ENCODE results near the gene ALOX12. TPM values are rescaled to one million over a fixed set of nuclear protein-coding genes. Genes with fewer than 3 reads are reported as not detected.

ALOX12 gene
- polyA plus RNA-seq, 1 of the 3 experiments (the other 2 are of a cell fraction) = not detected

DNA sequence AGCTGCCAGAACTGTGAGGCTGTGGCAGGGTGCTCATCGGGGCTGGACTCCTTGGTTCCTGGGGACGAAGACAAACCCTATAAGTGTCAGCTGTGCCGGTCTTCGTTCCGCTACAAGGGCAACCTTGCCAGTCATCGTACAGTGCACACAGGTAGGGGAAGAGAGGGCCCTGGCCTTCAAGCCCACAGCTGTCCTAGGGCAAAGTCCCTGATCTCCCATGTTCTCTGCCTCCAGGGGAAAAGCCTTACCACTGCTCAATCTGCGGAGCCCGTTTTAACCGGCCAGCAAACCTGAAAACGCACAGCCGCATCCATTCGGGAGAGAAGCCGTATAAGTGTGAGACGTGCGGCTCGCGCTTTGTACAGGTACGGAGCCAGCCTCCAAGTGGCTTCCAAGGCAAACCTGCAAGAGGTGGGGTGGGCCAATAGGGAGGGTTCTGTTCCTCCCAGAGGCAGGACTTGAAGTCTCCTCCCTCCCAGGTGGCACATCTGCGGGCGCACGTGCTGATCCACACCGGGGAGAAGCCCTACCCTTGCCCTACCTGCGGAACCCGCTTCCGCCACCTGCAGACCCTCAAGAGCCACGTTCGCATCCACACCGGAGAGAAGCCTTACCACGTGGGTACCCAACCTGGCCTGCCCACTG lies 30.7 kb downstream of the ALOX12 start:
- Histone ChIP-seq H3F3A (replicated peaks; ENCODE audit: insufficient read depth) (peaks cover 2% of the 10 kb centered on the region), H3K9me2 (no peaks in the 10 kb centered on the region), H3K9ac (no peak overlapping the region), H3K4me1 (ENCODE audit: control insufficient read depth in 1 of 2, insufficient read depth in 2 of 2, low read depth in 1 of 2, low read length in 1 of 2) (peaks cover 3 to 15% of the 10 kb centered on the region in 2 experiments; a peak in 1 of 4 replicates), H3K27me3 (ENCODE audit: insufficient read depth) (no peaks in the 10 kb centered on the region), H3K27ac (ENCODE audit: low read depth in 2 of 2, low read length in 1 of 2) (no peak overlapping the region), H3K79me2 (ENCODE audit: insufficient read depth) (no peaks in the 10 kb centered on the region), H2AFZ (ENCODE audit: low read depth) (no peak overlapping the region), H4K20me1 (ENCODE audit: insufficient read depth) (no peaks in the 10 kb centered on the region), H3K9me3 (no peaks in the 10 kb centered on the region), H3K4me3 (ENCODE audit: low read depth in 2 of 2, low read length in 1 of 2) (no peak overlapping the region), H3K36me3 (replicated peaks in 1 of 2; ENCODE audit: control insufficient read depth in 1 of 2, insufficient read depth in 2 of 2, low read length in 1 of 2) (no peaks in the 10 kb centered on the region), H3K4me2 (no peak overlapping the region)
- DNase-seq = no peak
- ChIA-PET POLR2A (no interaction called here), CTCF (interaction anchor here (8.6 kb wide), 1 partner anchor 112 kb away, joined by 64 read pairs; no protein-coding TSS in a partner anchor)
- no peak for TF ChIP-seq FOSL2 (IDR thresholded peaks at IDR 0.05; ENCODE audit: borderline replicate concordance, low read depth)
- TF ChIP-seq RXRA (IDR thresholded peaks at IDR 0.05; ENCODE audit: borderline replicate concordance, low read depth) = no peak
- no peak for TF ChIP-seq SMC3 (IDR thresholded peaks at IDR 0.05; ENCODE audit: low read depth, low read length)
- TF ChIP-seq RCOR1 (IDR thresholded peaks at IDR 0.05; ENCODE audit: low read length) = no peak
- TF ChIP-seq POLR2AphosphoS5 (IDR thresholded peaks at IDR 0.05; ENCODE audit: low read depth, low read length) = no peak
- TF ChIP-seq, protein P1, sequence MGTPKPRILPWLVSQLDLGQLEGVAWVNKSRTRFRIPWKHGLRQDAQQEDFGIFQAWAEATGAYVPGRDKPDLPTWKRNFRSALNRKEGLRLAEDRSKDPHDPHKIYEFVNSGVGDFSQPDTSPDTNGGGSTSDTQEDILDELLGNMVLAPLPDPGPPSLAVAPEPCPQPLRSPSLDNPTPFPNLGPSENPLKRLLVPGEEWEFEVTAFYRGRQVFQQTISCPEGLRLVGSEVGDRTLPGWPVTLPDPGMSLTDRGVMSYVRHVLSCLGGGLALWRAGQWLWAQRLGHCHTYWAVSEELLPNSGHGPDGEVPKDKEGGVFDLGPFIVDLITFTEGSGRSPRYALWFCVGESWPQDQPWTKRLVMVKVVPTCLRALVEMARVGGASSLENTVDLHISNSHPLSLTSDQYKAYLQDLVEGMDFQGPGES (IDR thresholded peaks at IDR 0.05; ENCODE audit: low read depth, low read length) = no peak
- no peak for TF ChIP-seq FOXM1 (IDR thresholded peaks at IDR 0.05; ENCODE audit: low read depth)
- TF ChIP-seq TCF12 (IDR thresholded peaks at IDR 0.05) = no peak
- TF ChIP-seq TAF1 (IDR thresholded peaks at IDR 0.05; ENCODE audit: borderline replicate concordance, low read depth, low read length) = no peak
- TF ChIP-seq, protein P2, sequence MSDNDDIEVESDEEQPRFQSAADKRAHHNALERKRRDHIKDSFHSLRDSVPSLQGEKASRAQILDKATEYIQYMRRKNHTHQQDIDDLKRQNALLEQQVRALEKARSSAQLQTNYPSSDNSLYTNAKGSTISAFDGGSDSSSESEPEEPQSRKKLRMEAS (IDR thresholded peaks at IDR 0.05; ENCODE audit: low read depth) = no peak
- TF ChIP-seq, protein P3, sequence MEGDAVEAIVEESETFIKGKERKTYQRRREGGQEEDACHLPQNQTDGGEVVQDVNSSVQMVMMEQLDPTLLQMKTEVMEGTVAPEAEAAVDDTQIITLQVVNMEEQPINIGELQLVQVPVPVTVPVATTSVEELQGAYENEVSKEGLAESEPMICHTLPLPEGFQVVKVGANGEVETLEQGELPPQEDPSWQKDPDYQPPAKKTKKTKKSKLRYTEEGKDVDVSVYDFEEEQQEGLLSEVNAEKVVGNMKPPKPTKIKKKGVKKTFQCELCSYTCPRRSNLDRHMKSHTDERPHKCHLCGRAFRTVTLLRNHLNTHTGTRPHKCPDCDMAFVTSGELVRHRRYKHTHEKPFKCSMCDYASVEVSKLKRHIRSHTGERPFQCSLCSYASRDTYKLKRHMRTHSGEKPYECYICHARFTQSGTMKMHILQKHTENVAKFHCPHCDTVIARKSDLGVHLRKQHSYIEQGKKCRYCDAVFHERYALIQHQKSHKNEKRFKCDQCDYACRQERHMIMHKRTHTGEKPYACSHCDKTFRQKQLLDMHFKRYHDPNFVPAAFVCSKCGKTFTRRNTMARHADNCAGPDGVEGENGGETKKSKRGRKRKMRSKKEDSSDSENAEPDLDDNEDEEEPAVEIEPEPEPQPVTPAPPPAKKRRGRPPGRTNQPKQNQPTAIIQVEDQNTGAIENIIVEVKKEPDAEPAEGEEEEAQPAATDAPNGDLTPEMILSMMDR (IDR thresholded peaks at IDR 0.05) = no peak
- no peak for TF ChIP-seq MXI1 (IDR thresholded peaks at IDR 0.05; ENCODE audit: low read depth, low read length)
- TF ChIP-seq CHD2 (IDR thresholded peaks at IDR 0.05; ENCODE audit: low read length, partially characterized antibody) = no peak
- 92% methylated on average over 19 of the region's 29 CpGs for WGBS (ENCODE audit: low lambda C conversion rate)

DNA sequence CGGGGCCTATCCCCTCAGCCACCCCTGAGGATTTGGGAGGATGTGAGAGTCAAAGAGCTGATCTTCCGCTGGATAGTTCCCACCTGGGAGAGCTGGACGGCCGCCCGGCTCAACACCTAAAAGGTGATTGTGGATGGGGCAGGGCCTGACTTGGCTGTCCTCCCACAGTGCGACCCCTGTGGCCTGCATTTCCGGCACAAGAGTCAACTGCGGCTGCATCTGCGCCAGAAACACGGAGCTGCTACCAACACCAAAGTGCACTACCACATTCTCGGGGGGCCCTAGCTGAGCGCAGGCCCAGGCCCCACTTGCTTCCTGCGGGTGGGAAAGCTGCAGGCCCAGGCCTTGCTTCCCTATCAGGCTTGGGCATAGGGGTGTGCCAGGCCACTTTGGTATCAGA lies 31.5 kb downstream of the ALOX12 start:
- H3K79me2 ChIP-seq (ENCODE audit: insufficient read depth) = no peaks in the 10 kb centered on the region
- no peak overlapping the region for H2AFZ ChIP-seq (ENCODE audit: low read depth)
- no peak overlapping the region for H3K9ac ChIP-seq
- no peak for DNase-seq
- H3K36me3 ChIP-seq (replicated peaks in 1 of 2; ENCODE audit: control insufficient read depth in 1 of 2, insufficient read depth in 2 of 2, low read length in 1 of 2) = no peaks in the 10 kb centered on the region
- H3K4me3 ChIP-seq (ENCODE audit: low read depth in 2 of 2, low read length in 1 of 2) = no peak overlapping the region
- H3K4me1 ChIP-seq (ENCODE audit: control insufficient read depth in 1 of 2, insufficient read depth in 2 of 2, low read depth in 1 of 2, low read length in 1 of 2) = peaks cover 0 to 9% of the 10 kb centered on the region in 2 experiments; a peak in 1 of 4 replicates
- 75% methylated on average over 1 of the region's 13 CpGs for WGBS (ENCODE audit: low lambda C conversion rate)
- H3K9me2 ChIP-seq = no peaks in the 10 kb centered on the region
- H3K27me3 ChIP-seq (ENCODE audit: insufficient read depth) = no peaks in the 10 kb centered on the region
- ChIA-PET POLR2A (no interaction called here), CTCF (interaction anchor here (0.8 to 1.9 kb wide), 2 partner anchors 19 to 138 kb away, joined by 4 to 11 read pairs; no protein-coding TSS in a partner anchor)
- H3K4me2 ChIP-seq = no peak overlapping the region
- H4K20me1 ChIP-seq (ENCODE audit: insufficient read depth) = no peaks in the 10 kb centered on the region
- no peaks in the 10 kb centered on the region for H3F3A ChIP-seq (replicated peaks; ENCODE audit: insufficient read depth)
- H3K9me3 ChIP-seq = no peaks in the 10 kb centered on the region
- no peak overlapping the region for H3K27ac ChIP-seq (ENCODE audit: low read depth in 2 of 2, low read length in 1 of 2)
- TF ChIP-seq, protein P4, sequence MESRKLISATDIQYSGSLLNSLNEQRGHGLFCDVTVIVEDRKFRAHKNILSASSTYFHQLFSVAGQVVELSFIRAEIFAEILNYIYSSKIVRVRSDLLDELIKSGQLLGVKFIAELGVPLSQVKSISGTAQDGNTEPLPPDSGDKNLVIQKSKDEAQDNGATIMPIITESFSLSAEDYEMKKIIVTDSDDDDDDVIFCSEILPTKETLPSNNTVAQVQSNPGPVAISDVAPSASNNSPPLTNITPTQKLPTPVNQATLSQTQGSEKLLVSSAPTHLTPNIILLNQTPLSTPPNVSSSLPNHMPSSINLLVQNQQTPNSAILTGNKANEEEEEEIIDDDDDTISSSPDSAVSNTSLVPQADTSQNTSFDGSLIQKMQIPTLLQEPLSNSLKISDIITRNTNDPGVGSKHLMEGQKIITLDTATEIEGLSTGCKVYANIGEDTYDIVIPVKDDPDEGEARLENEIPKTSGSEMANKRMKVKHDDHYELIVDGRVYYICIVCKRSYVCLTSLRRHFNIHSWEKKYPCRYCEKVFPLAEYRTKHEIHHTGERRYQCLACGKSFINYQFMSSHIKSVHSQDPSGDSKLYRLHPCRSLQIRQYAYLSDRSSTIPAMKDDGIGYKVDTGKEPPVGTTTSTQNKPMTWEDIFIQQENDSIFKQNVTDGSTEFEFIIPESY (IDR thresholded peaks at IDR 0.05; ENCODE audit: borderline replicate concordance, low read depth) = no peak
- TF ChIP-seq YY1 (IDR thresholded peaks at IDR 0.05; ENCODE audit: low read depth) (no peak), MXI1 (IDR thresholded peaks at IDR 0.05; ENCODE audit: low read depth, low read length) (no peak), CHD2 (IDR thresholded peaks at IDR 0.05; ENCODE audit: low read length, partially characterized antibody) (no peak), TEAD4 (IDR thresholded peaks at IDR 0.05; ENCODE audit: borderline replicate concordance, insufficient read depth) (no peak), GABPA (IDR thresholded peaks at IDR 0.05; ENCODE audit: low read depth) (no peak), RFX5 (IDR thresholded peaks at IDR 0.05; ENCODE audit: low read length) (no peak)
- TF ChIP-seq, protein P5, sequence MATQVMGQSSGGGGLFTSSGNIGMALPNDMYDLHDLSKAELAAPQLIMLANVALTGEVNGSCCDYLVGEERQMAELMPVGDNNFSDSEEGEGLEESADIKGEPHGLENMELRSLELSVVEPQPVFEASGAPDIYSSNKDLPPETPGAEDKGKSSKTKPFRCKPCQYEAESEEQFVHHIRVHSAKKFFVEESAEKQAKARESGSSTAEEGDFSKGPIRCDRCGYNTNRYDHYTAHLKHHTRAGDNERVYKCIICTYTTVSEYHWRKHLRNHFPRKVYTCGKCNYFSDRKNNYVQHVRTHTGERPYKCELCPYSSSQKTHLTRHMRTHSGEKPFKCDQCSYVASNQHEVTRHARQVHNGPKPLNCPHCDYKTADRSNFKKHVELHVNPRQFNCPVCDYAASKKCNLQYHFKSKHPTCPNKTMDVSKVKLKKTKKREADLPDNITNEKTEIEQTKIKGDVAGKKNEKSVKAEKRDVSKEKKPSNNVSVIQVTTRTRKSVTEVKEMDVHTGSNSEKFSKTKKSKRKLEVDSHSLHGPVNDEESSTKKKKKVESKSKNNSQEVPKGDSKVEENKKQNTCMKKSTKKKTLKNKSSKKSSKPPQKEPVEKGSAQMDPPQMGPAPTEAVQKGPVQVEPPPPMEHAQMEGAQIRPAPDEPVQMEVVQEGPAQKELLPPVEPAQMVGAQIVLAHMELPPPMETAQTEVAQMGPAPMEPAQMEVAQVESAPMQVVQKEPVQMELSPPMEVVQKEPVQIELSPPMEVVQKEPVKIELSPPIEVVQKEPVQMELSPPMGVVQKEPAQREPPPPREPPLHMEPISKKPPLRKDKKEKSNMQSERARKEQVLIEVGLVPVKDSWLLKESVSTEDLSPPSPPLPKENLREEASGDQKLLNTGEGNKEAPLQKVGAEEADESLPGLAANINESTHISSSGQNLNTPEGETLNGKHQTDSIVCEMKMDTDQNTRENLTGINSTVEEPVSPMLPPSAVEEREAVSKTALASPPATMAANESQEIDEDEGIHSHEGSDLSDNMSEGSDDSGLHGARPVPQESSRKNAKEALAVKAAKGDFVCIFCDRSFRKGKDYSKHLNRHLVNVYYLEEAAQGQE (IDR thresholded peaks at IDR 0.05; ENCODE audit: low read depth, low read length) = no peak
